H7 (cell line): ENCODE results near the gene EXPH5. TPM values are rescaled to one million over a fixed set of nuclear protein-coding genes. Genes with fewer than 3 reads are reported as not detected.
A peak's percentile ranks its signal among the peaks of the same experiment; 100 is the strongest.

Source experiments
- DNase-seq: peaks from one replicate; pipeline ENCODE4 v3.0.0; 2012
- H3K27me3 ChIP-seq: 2 replicates; pipeline ENCODE4 v1.6.0; 2011; ENCODE audit warnings: mild to moderate bottlenecking, low read length; ENCODE audit not compliant: control insufficient read depth, insufficient read depth
- H3K36me3 ChIP-seq: replicated peaks from 2 replicates; pipeline ENCODE4 v1.5.1; 2011; ENCODE audit warnings: low read length; ENCODE audit not compliant: control insufficient read depth, insufficient read depth
- H3K4me3 ChIP-seq: 2 replicates; pipeline ENCODE4 v1.5.1; 2011; ENCODE audit warnings: low read depth, mild to moderate bottlenecking, control low read depth, low read length, moderate library complexity; ENCODE audit not compliant: insufficient read depth
- total RNA-seq: library from RNA; depleted of rRNA; stranded (reverse); fragments of >200 nt; shearing (Covaris generic); gene quantifications from 2 replicates; pipeline ENCODE4 v1.2.3, GENCODE V29; 2014; rRNA removed

The EXPH5 gene
- total RNA-seq, 1 experiment from 2014 or later, result 1.2 TPM

DNA sequence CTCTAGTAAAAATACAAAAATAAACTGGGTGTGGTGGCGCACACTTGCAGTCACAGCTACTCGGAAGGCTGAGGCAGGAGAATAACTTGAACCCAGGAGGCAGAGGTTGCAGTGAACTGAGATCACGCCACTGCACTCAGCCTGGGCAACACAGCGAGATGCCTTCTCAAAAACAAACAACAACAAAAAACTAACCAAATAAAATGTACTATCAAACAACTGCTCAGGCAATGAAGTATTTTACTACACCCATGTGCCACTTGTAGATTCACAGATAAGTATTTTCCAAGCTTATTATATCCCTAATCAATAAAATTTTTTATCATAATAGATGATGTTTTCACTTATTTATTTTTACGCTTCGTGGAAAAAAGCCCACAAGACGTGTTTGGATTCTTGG lies 127.2 kb downstream of the EXPH5 start:
- no peak for DNase-seq
- H3K4me3 ChIP-seq, result peak overlapping the region; percentile 59
- H3K27me3 ChIP-seq, result no peaks in the 10 kb centered on the region
- no peaks in the 10 kb centered on the region for H3K36me3 ChIP-seq

Other genes starting within 250 kb of the EXPH5 start
- gene C11orf65, start 126.2 kb downstream of the EXPH5 start, total RNA-seq, result 0.41 and 1.2 TPM in 2 replicates
- 17.3 and 18.9 TPM in 2 replicates for gene POGLUT3, start 95.4 kb downstream of the EXPH5 start, total RNA-seq
- gene DDX10, start 71.3 kb upstream of the EXPH5 start, total RNA-seq, result 38.7 and 53.1 TPM in 2 replicates